HG03575 (cell line): ENCODE data around the gene WDFY4.

Experiments
- ATAC-seq: cut with Tn5 transposase; IDR thresholded peaks from one replicate; pipeline ENCODE4 v1.9.1; 2021; ENCODE audit not compliant: unreplicated experiment, insufficient number of reproducible peaks, low FRiP score; ENCODE audit errors: extremely low read depth

Gene WDFY4

DNA sequence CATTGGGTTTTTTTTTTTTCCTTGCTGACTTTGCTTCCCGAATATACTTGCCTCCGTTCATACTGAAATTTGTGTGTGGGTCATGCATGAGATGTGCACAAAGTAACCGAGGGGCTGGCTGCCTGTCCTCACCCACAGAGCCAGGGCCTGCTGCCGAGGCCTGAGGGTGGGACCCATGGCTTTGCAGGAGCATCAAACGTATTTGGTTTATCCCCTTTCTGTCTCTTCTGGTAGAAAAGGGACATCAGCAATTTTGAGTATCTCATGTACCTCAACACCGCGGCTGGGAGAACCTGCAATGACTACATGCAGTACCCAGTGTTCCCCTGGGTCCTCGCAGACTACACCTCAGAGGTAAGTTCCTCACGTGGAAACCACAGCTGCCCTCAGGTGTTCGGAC is 258.4 kb downstream of the WDFY4 start:
- ATAC-seq, result no peak

DNA sequence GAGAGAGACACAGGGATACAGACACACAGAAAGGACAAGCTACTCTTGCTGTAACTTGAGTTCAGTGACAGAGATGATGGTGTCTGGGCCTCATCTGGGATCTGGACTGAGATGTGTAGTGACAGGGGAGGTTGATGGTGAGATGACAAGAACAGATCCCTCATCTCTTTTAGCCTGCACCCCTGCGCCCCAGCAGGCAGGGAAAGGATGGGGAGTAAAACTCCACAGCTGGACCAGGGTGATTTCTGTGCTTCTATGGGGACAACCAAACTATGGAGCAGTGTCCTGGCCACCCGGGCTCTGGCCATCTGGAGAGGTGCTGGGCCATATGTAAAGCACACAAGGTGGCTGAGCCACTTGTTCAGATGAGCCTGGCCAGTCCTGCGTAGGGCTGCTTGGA is 259.5 kb downstream of the WDFY4 start:
- no peak for ATAC-seq

DNA sequence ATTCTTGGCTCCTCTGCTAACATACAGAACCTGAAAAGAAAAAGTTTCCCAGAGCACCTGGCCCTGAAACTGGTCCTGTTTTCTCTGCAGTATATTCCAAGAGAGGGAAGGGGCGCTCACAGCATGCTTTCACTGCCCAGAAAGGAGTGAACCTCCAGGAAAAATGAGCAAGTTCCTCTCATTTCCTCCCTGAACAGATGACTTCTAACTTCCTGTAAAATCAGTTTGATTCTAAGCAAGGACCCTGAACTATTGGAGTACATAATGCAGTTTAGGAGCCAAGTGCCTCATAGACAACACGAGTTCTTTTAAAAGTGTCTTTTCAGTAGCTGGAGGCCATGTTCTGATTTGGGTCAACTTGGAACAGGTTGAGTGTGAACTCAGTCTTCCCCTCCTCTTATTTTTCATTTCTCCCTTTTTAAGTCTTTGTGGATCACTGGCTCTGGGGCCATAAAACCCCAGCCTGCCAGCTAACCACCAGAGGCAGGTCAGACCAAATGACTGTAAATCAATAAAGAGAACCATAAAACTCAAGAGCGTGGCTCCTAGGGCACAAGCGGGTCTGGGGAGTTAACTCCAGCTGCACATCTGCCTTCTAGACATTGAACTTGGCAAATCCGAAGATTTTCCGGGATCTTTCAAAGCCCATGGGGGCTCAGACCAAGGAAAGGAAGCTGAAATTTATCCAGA is 260.9 kb downstream of the WDFY4 start:
- ATAC-seq, result no peak

GRCh38 chr10:48946332-48946731 is 261.7 kb downstream of the WDFY4 start:
- no peak for ATAC-seq

- no peak for ATAC-seq
These were observed 262.3 kb downstream of the WDFY4 start for GRCh38 chr10:48946891-48947500.

- ATAC-seq, result no peak
These were observed 263.2 kb downstream of the WDFY4 start for GRCh38 chr10:48947690-48948469.

- ATAC-seq, result no peak
These were observed 263.9 kb downstream of the WDFY4 start for GRCh38 chr10:48948470-48949037.

DNA sequence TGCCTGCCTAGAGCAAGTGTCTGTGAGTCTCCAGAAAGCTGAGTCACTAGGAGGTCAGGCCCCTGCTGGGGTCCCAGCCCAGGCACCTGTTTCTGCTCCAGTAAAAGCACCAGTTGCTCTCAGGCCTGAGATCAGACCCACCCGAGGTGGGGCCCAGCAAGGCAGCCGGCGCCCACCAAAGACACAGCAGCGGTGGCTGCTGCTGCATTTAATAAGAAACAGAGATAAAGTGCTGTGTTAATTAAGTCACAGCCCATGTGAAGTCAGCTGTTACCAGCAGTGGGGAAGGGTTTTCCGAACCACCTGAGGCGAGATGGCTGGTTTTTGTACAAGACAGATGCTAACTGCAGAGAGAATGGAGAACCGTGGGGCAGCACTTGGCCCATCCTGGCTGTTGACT is 267.0 kb downstream of the WDFY4 start:
- ATAC-seq, result no peak

GRCh38 chr10:48957361-48958151 is 272.9 kb downstream of the WDFY4 start:
- ATAC-seq, result no peak

- ATAC-seq, result no peak
These were observed 274.0 kb downstream of the WDFY4 start for GRCh38 chr10:48958598-48959190.

DNA sequence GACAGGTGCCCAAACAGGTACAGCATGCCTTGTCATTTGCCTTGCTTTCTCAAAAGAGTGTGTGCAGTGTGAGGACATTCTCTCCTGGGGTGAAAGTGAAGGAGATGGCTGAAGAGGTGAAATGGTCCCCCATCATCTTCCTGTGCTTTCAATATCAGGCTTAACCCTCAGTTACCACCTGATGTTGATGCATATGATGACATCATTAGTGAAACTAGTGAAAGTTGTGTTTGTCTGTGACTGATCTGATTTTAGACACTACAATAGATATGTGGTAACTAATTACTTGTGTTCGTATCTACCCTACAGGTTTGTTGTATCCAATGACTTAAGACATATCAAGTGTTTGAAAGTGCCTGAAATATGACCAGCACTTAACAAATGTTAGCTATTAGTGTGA is 279.4 kb downstream of the WDFY4 start:
- no peak for ATAC-seq

GRCh38 chr10:48965460-48965859 is 280.8 kb downstream of the WDFY4 start:
- no peak for ATAC-seq

GRCh38 chr10:48968036-48968435 is 283.4 kb downstream of the WDFY4 start:
- no peak for ATAC-seq

DNA sequence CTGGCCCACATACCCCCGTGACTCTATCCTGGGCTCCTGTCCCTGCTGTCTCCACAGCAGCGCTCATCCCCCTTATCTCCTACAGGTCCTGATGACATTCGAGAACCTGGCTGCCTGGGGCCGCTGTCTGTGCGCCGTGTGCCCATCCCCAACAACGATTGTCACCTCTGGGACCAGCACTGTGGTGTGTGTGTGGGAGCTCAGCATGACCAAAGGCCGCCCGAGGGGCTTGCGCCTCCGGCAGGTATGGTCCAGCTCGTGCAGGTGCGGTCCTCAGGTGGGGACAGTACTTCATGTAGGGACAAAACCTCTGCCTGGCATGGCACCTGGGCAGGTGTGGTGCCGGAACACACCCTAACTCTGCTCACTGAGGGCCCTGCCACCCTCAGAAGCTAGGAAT is 285.4 kb downstream of the WDFY4 start:
- ATAC-seq, result no peak

GRCh38 chr10:48970654-48971053 is 286.0 kb downstream of the WDFY4 start:
- no peak for ATAC-seq

GRCh38 chr10:48973065-48973464 is 288.4 kb downstream of the WDFY4 start:
- ATAC-seq, result no peak

DNA sequence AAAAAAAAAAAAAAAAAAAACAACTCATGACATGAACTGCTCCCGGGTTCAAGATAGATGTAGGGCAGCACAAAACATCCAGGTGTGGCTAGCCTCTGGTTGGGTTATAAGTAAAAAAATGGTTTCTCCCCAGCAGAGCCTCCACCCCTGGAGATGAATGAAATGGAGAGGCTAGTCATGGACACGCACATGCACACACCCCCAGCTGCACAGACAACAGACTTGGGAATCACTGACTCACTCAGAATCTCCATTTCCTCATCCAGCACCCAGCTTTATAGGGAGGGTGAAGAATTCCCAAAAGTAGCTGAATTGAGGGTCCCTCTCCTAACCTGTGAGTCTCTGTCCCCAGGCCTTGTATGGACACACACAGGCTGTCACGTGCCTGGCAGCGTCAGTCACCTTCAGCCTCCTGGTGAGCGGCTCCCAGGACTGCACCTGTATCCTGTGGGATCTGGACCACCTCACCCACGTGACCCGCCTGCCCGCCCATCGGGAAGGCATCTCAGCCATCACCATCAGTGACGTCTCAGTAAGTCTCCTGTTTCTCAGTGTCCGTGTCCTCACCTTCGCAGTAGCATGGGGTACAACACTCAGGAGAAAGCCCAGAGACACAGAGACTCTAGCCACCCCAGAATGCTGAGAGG is 290.0 kb downstream of the WDFY4 start:
- ATAC-seq, result no peak

- ATAC-seq, result no peak
These were observed 291.5 kb downstream of the WDFY4 start for GRCh38 chr10:48976196-48976595.
